ENCODE data around the gene PIEZO1.

PIEZO1 gene

DNA sequence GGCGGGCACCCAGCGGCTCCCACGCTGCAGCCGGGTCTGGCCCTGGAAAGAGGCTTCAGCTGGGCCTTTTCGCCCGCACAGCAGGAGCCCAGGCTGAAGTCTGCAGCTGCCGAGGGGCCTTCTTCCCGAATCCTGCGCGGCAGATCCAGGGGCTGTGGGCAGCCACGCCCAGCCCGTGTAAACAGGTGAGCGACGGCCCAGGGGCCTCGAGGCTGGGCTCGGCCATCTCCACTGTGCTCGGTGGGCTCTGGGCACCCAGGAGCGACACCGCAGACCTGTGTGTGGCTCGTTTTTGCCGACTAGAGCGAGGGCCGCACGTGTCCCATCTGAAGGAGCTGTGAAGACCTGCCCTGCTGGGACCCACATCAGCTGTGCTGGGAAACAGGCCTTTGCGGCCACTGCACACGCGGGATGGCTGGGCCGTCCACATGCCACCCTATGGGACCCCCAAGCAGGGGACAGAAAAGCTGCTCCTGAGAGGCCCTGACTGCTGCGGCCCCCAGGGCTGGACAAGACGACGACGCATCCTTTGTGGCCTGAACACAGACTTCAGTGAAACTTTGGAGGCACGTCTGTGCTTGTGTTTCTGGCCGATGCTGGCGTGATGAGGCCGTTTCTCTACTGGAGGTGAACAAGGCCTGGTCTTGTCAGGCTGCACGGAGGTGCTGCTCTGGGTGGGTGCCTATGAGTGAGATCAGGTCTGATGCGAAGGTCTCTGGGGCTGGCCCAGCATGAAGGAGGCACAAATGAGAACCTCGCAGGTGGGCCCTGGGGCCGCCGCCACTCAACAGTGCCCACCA lies 31.9 kb upstream of the PIEZO1 start:
- FAIRE-seq, result no peak

DNA sequence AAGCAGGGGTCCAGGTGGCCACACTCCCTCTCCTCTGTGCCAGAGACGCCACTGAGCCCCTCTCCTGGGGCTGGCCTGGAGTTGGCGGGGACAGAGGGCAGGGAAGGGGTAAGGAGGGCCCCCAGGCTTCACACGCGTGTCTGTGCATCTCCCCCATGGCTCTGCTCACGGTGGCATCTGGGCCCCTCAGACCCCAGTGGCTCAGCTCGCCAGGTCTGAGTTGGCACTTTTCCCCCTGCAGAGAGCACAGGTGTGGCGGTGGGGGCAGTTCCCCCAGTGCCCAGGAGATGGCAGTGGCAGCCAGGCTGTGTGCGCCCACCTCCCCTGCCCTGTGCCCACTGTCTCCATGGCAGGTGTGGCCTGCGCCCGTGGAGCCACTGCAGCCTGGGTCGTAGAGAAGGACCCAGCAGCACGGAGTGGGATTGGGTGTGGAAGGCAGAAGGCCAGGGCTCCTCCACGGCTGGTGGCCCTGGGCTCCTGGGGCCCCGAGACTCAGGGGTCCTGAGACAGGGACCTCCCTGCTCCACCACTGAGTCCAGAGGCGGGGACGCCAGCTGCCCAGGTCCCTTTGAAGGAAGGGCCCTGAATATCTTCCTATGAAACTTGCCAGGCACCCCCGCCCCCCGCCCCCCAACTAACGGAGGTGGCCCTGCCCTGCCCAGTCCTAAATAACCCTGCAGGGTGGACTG lies 31.0 kb upstream of the PIEZO1 start:
- no peak for FAIRE-seq

DNA sequence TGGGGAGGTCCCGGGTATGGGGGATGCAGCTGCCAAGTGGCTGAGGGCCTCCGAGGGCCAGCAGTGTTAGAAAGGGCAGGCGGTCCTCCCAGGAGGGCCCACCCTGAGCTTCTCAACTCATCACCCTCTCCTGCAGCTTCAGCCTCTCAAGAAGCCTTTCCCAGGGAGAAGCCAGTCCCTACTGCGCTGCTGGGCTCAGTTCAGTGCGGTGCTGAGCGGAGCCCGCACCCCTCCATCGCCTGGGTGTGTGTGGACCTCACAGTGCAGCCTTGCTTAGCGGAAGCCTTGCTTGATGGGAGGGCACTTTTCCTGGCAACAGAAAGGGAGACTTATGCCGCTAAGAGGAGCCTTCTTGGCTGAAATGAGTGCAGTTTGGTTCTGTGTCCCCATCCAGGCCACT lies 30.2 kb upstream of the PIEZO1 start:
- no peak for FAIRE-seq

DNA sequence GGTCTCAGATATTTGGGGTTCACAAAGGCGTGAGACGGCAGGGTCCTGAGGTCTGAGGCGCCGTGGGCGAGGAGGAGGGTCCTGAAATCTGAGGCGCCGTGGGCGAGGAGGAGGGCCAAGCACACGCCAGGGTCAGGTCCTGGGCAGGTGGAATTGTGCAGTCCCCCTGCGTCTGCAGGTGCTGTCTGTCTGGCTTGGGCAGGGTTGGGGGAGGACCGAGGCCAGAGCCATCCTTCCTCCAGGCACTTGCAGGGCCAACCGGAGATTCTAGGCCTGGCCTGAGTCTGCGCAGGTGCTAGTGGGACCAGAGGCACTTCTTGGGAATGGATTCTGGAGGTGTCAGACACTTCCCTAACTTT lies 29.1 kb upstream of the PIEZO1 start:
- FAIRE-seq, result no peak

DNA sequence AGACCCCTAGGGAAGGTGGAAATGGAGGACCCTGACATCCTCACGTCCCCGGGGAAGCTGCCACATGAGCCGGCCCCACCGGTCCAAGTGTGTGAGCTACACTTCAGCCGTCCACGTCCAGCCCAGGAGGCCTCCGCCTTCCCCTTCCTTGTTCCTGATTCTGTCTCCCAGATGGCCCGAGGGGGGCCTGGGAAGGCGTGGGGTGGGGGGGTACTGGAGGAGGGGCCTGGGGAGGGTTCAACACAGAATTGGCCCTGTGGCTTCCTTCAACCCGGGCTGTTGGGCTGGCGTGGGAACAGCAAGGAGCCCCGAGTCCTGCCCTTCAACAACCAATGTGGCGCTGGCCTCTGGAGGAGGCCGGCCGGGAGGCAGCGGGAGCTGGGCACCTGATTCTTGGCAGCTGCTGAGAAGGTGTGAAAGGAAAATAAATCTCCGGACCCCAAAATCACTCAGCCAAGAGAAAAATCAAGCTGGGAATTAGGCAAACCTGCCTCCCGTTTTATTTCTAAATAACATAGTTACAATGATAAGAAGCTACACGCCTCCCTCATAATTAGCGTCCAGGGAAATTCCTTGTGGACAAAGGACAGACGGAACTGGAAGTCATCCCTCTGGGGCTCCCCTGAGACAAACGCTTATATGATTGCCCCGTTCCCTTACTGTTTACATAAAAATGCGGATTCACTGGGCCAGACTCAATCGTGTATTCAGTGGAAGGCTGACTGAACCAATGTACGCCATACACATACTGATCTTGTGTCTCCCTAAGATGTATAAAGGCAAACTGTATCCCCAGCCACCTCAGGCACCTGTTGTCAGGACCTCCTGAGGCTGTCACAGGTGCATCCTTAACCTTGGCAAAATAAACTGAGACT lies 28.5 kb upstream of the PIEZO1 start:
- no peak for FAIRE-seq

DNA sequence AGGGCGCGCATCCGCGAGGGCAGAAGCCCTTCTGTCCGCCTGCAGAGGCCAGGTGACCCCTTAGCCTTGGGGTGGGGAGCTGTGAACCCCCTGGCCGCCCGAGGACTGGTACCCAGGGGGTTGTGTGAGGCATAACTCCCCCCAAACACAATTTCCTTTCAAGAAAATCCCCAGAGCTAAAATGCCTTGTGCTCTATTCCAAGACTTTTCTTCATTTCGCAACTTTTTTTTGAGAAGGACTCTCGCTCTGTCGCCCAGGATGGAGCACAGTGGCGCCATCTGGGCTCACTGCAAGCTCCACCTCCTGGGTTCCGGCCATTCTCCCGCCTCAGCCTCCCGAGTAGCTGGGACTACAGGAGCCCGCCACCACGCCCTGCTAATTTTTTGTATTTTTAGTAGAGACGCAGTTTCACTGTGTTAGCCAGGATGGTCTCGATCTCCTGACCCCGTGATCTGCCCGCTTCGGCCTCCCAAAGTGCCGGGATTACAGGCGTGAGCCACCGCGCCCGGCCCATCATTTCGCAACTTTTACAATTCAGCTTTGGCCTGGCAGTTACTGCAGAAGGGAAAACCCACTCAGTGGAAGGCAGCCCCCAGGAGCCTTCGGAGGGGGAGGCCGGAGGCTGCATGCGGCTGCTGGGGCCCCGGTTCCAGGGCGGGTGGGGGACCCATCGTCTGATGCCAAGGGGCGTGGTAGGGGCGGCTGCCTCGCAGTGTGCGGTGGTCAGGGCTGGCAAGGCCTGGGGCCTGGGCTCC lies 27.7 kb upstream of the PIEZO1 start:
- FAIRE-seq, result no peak

DNA sequence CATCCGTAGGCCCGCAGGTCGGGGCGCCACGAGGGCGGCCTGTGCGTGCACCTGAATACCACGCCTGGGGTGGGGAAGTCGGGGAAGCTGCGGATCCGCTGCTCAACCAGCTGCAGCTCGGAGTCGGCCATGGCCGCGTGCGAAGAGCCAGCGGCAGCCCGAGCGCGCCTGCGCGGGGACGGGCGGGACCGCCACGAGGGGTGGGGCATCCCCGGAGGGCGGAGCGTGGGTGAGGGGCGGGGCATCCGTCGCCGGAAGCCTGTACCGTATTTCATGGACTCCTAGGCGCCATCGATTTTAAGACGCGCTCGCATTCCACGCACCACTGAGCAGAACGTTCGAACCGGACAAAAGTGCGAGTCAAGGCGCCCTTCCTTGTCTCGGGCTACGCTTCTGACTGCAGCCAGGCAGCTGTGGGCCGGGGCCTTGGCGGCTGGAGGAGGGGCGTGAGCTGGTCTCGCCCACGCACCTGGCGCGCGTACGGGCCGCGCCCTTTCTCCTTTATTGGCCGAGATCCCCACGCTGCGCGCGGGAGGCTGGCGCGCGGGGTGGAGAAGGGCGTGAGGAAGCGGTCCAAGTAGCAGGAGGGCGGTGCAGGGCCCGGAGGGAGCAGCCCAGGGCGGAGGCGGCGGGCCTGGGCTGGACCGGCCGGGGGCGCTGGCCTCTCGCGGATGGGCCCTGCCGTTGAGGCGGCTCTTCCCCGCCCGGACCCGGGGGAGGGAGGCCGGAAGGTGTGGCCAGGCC lies 26.9 kb upstream of the PIEZO1 start, which contains the start of gene APRT:
Gene APRT, minus strand, starts transcription at position 160 of the 744 bp plus-strand sequence. Its CDS starts 29 bp downstream, at position 131.
- no peak for FAIRE-seq

DNA sequence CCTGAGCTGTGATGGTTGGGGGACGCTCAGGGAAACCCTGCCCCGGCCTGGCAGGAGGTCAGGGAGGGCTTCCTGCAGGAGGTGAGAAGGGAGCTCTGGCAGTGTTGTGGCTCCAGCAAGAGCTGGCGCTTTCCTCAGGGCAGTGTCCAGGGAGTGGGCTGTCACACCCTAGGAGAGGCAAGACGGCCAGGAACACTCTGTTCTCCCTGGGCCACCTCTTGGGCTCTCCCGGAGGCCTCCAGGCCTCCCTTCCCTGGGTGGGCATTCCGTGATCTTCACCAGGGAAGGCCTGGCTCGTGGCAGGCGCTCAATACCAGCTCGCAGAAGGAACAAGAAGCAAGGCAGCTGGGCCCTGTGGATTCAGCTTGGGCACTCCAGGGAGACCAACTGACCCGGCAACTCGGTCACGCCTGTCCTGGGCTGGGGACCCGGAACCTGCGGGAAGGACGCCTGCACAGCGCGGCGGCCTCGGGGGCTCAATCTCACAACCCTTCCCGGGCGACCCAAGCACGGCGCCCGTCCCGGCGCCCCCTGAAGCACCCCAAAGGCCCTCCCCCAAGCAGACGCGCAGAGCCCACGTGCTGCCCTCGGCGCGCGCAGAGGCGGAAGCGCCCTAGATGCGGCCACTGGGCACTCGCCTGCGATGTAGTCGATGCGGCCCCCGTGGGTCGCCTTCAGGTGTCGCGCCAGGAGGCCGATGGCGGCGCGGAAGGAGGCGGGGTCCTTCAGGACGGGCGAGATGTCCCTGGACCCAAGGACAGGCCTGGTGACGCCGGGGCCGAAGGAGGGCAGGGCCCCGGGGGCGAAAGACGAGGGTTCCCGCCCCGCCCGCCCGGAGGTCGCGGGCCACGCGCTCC lies 26.1 kb upstream of the PIEZO1 start:
- no peak for FAIRE-seq

DNA sequence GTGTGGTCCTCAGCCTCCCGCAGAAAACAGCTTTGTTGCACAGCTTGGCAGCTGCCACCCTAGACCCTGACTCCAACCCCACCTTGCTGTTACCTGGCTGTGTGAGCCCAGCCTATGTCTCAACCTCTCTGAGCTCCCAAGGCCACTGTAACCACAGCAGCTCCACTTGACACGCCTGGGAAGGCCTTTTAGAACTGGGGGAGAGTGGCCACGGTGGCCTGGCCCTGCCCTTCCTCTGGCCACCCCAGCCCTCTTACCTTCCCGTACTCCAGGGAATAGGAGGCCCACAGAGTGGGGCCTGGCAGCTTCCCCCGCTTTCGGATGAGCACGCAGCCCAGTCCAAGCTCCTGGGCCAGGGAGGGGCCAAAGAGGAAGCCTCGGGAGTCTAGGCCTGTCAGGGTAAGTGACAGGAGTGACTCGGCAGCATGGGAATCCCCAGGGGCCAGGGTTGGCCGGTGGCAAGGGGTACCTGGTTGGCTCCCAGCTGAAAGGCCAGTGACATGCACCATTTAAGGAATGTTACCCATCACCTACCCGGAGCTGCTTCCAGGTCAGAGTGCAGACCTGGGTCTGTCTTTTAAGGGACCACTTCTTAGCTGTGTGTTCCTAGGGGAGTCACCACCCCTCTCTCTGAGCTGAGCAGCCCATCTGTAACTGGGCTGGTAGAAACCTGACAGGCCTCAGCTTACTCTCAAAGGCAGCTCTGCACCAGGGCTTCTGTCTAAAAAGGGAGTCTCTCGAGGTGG lies 25.3 kb upstream of the PIEZO1 start:
- FAIRE-seq, result no peak

DNA sequence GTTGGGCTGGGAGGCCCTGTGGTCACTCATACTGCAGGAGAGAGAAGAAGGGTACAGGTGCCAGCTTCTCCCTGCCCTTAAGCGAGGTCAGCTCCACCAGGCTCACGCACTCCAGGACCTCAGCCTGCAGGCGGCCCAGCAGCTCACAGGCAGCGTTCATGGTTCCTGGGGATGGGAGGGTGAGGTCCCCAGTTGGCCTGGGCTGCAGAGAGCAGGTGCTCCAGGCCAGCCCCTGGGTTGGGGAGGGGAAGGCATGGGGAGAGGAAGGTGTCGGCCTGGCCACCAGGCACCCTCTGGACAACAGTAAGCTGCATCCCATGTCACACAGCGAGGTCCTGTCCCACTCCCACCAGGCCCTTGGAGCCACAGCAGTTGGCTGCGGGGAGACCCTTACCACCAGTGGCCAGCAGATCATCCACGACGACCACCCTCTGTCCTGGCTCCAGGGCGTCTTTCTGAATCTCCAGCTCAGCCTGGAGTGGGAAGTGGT lies 24.7 kb upstream of the PIEZO1 start:
- no peak for FAIRE-seq

DNA sequence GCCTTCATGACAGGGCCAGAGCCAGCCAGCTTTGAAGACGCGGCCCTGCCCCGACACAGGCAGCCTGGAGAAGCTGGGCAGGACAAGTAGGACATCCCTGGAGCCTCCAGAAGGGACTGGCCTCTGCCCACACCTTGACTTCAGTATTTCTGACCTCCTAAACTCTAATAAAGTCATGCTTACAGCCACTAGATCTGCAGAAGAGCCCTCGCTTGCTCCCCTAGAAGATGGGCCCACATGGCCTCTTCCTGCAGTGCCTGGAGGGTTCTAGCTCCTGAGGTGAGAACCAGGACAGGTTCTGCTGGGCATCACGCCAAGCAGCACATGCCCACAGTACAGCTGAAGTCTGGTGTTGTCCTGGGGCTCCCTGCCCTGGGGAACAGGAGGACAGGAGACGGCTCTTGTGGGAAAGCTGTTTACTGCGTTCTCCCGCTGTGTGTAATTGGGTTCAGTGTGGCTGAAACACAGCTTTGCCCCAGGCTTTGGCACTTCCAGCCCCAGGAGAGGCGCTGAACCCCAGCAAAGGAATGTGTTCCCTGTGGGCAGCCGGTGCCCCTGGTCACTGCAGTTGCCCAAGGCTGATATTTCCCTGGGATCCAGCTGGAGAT lies 24.2 kb upstream of the PIEZO1 start:
- no peak for FAIRE-seq

DNA sequence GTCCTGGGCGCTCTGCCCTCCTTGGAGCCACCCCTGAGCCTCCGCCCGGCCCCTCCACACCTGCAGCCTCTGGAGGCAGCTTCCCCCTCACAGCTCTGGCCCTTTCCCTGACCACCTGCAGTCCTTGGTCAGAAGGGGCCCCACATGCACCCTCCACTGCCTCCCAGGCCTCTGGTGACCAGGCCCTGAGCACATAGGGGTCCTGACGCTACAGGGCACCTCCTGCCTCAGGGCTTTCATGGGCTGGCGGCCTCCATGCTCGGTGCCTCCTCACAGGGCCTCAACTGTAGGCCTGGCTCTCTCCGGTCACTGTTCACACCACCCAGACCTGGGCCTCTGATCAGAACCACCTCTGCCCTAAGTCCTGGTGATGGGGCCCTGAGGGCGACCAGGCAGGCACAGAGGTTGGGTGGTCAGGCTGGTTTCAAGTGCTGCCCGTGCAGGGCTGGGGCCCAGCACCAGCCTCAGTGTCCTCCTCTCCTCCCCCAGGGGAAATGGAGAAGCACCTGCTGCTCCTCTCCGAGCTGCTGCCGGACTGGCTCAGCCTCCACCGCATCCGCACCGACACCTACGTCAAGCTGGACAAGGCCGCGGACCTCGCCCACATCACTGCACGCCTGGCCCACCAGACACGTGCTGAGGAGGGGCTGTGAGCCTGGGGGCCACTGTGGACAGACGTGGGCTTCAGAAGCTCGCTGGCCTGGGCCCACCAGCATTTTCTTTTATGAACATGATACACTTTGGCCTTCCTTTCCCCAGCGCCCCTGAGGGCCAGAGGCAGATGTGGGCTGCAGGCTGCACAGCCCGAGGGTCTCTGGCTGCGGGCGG lies 22.8 kb upstream of the PIEZO1 start:
- FAIRE-seq, result no peak

DNA sequence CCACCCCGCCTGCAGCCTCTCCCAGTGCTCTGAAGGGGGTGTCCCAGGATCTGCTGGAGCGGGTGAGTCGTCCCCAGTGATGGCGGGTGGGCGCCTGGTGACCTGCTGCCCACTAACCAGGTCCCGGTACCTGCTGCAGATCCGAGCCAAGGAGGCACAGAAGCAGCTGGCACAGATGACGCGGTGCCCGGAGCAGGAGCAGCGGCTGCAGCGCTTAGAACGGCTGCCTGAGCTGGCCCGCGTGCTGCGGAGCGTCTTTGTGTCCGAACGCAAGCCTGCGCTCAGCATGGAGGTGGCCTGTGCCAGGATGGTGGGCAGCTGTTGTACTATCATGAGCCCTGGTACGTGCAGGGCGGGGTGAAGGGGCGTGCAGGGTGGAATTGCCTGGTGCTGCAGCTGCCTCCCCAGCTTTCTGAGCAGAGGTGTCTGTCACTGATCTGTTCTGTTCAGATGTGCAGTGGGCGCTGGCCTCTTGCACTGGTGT lies 22.2 kb upstream of the PIEZO1 start:
- no peak for FAIRE-seq

DNA sequence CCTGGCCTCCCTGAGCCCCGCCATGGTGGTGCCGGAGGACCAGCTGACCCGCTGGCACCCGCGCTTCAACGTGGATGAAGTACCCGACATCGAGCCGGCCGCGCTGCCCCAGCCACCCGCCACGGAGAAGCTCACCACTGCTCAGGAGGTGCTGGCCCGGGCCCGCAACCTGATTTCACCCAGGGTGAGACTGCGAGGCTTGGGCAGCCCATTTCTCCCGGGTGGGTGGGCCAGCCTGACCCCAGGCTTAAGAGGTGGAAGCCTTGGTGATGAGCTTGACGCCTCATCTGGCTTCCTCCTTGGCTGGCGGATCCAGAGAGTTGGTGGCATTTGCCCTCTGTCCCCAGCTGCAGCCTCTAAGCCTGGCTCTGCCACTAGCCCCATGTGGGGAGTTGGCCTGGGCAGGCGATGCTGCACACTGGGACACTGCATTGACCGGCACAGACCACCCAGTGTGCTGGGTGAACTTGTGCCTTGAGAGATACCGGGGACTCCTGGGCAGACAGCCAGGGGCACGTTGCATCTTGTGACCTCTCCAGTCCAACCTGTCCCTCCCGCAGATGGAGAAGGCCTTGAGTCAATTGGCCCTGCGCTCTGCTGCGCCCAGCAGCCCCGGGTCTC lies 21.6 kb upstream of the PIEZO1 start:
- FAIRE-seq, result no peak

DNA sequence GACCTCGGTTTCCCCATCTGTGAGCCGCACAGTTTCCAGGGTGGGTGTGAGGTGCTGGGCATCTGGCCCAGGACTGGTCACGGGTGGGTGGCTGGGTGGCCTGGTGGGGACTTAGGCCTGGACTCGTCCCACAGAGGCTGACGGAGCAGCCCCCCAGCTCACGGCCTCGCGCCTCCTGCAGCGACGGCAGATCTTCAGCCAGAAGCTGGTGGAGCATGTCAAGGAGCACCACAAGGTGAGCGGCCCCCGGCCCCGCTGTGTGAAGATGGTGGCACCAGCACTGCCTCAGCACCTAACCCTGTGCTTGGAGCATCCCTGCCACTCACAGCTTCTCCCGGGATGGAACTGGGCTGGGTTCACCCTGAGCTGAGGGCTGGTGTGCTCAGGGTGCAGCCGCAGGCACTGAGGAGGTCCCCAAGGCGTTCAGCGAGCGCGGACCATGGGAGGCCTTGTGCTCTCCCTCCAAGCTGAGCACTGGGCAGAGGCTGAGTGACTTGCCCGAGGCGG lies 20.9 kb upstream of the PIEZO1 start:
- FAIRE-seq, result no peak

DNA sequence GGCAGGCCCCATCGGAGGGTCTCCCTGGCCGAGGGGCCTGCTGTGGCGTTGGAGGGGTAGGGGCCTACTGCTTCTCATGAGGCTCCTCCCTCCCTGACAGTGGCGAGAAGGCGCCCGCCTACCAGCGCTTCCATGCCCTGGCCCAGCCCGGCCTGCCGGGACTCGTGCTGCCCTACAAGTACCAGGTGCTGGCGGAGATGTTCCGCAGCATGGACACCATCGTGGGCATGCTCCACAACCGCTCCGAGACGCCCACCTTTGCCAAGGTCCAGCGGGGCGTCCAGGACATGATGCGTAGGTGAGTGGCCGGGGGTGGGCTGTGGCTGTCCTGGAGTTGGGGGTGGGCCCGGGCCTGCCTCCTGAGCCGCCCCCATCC lies 20.3 kb upstream of the PIEZO1 start:
- FAIRE-seq, result no peak

DNA sequence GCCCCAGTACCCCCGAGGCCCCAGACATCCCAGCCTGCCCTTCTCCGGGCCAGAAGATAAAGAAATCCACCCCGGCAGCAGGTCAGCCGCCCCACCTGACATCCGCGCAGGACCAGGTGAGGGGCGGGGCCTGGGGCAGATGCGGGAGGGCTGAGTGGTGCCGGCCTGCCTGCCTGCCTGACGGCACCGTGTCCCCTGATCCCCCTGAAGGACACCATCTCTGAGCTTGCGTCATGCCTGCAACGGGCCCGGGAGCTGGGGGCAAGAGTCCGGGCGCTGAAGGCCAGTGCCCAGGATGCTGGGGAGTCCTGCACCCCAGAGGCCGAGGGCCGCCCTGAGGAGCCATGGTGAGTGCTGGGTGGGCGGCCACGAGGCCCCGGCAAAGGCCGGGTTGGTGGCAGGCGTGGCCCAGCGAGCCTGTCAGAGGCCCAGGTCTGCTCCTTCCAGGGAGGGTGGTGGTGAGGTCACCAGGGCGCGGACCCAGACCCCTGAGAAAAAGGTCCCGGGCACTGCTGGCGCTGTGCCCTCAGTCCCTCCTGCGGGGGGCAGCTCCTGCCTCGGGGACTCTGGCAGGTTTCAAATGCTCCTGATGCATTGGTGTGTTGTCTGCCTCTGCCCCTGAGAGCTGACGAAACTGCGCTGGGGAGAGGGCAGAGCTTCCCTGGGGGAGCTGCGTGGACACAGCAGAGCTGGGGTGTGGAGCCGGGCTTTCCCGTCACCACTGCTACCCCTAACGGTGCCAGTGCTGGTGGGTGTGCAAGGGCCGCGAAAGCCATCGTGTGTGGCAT lies 19.7 kb upstream of the PIEZO1 start:
- FAIRE-seq, result no peak

Measured in A204.1 (cell line).